Sigmoid colon (tissue), 4 donors: ENCODE measurements around the gene QRICH1.

Source experiments
- EP300 ChIP-seq, 4 donors: sonication (generic); formaldehyde crosslinking; IDR thresholded peaks; one replicate each; pipeline ENCODE4 v1.6.1; 2017; ENCODE audit warnings: antibody characterized with exemption in 4 of 4
- POLR2A ChIP-seq, 2 donors: fragments of 450-650 bp; IDR thresholded peaks; one replicate each; pipeline ENCODE4 v1.6.1; 2016; ENCODE audit warnings: antibody characterized with exemption in 2 of 2, mild to moderate bottlenecking in 2 of 2, moderate library complexity in 2 of 2
- POLR2AphosphoS5 ChIP-seq, 4 donors: sonication (generic); formaldehyde crosslinking; IDR thresholded peaks; one replicate each; pipeline ENCODE4 v1.6.1; 2017; ENCODE audit warnings: antibody characterized with exemption in 4 of 4
- TF ChIP-seq, protein P1 (sequence below), 4 experiments: fragments of 450-650 bp in 3 of 4; fragments of 200-600 bp in 1 of 4; IDR thresholded peaks; one replicate each; pipeline ENCODE4 v1.5.1; 2016 to 2019; ENCODE audit warnings: antibody characterized with exemption in 4 of 4, mild to moderate bottlenecking in 3 of 4, moderate library complexity in 2 of 4

DNA sequence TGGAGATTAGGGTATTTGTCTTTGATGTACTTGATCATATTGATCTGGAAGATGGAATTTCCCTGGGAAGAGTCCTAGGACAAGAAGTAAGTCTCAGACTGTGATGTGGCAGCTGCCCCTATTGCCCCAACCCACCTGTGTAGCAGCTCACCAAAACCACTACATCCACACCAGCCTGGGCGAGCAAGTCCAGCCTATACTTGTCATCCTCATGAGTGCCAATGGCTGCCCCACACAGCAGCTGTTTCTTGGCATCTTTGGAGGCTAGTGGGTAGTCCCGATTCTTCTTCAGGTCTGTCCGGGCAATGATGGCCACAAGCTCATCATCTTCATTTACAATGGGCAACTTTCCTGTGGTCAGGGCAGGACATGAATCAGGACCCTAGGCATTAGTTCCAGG is 67.3 kb downstream of the QRICH1 start:
- no peak for TF ChIP-seq POLR2A (IDR thresholded peaks at IDR 0.05)
- TF ChIP-seq, protein P1, sequence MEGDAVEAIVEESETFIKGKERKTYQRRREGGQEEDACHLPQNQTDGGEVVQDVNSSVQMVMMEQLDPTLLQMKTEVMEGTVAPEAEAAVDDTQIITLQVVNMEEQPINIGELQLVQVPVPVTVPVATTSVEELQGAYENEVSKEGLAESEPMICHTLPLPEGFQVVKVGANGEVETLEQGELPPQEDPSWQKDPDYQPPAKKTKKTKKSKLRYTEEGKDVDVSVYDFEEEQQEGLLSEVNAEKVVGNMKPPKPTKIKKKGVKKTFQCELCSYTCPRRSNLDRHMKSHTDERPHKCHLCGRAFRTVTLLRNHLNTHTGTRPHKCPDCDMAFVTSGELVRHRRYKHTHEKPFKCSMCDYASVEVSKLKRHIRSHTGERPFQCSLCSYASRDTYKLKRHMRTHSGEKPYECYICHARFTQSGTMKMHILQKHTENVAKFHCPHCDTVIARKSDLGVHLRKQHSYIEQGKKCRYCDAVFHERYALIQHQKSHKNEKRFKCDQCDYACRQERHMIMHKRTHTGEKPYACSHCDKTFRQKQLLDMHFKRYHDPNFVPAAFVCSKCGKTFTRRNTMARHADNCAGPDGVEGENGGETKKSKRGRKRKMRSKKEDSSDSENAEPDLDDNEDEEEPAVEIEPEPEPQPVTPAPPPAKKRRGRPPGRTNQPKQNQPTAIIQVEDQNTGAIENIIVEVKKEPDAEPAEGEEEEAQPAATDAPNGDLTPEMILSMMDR (IDR thresholded peaks at IDR 0.05) = no peak
- no peak for TF ChIP-seq POLR2AphosphoS5 (IDR thresholded peaks at IDR 0.05)
- no peak for TF ChIP-seq EP300 (IDR thresholded peaks at IDR 0.05)
